Activated CD8-positive, alpha-beta T cell treated with anti-CD3 and anti-CD28 coated beads, Interleukin-2, amount 10 ng/mL, durations not matched to agents 7 days and 5 days (primary cell): ENCODE measurements around the gene ROPN1B. TPM values are rescaled to one million over a fixed set of nuclear protein-coding genes. Genes with fewer than 3 reads are reported as not detected.
"Not testable (repeated sequence)": the region's sequence is repeated elsewhere in the genome, so short reads cannot be mapped to it uniquely, and the experiment has no call there.

Source experiments
- ATAC-seq: fragments of 150-1000 bp; cut with Tn5 transposase; one replicate; pipeline ENCODE4 v1.10.0; 2021; ENCODE audit warnings: moderate library complexity
- CTCF ChIA-PET: fragments of 350-600 bp; sonication (Branson Sonifier 250); formaldehyde crosslinking; loops from one replicate; lab custom pipeline; 2021; ENCODE audit warnings: antibody characterized with exemption; lab: Charles Lee
- POLR2A ChIA-PET: fragments of 350-600 bp; sonication (Branson Sonifier 250); formaldehyde crosslinking; loops from one replicate; lab custom pipeline; 2021; ENCODE audit warnings: antibody characterized with exemption; lab: Charles Lee
- DNase-seq: peaks from one replicate; pipeline ENCODE4 v3.0.0-alpha.2; 2020
- H3K27ac Mint-ChIP-seq: one replicate; pipeline ENCODE4 v1.8.0; 2021; ENCODE audit warnings: mild to moderate bottlenecking, mixed read lengths
- H3K27me3 Mint-ChIP-seq: one replicate; pipeline ENCODE4 v1.8.0; 2021; ENCODE audit warnings: low read depth, mixed read lengths
- H3K36me3 Mint-ChIP-seq: one replicate; pipeline ENCODE4 v1.8.0; 2021; ENCODE audit warnings: low read depth, mixed read lengths
- H3K4me1 Mint-ChIP-seq: one replicate; pipeline ENCODE4 v1.8.0; 2021; ENCODE audit warnings: low read depth, mixed read lengths
- H3K4me3 Mint-ChIP-seq: one replicate; pipeline ENCODE4 v1.8.0; 2021; ENCODE audit warnings: mild to moderate bottlenecking, mixed read lengths
- H3K9me3 Mint-ChIP-seq: one replicate; pipeline ENCODE4 v1.8.0; 2022; ENCODE audit warnings: mixed read lengths; ENCODE audit not compliant: insufficient read depth
- total RNA-seq, 2 experiments: library from RNA; stranded (reverse); gene quantifications; one replicate each; pipeline ENCODE4 v1.2.3, GENCODE V29; 2021

Gene ROPN1B
- total RNA-seq, 2 experiments from 2014 or later: not detected

- H3K36me3 Mint-ChIP-seq, DNase-seq, POLR2A ChIA-PET, H3K4me3 Mint-ChIP-seq, ATAC-seq, H3K27me3 Mint-ChIP-seq, CTCF ChIA-PET, H3K4me1 Mint-ChIP-seq, H3K9me3 Mint-ChIP-seq, H3K27ac Mint-ChIP-seq: not testable (repeated sequence)
Measured at GRCh38 chr3:125933397-125934173, 35.4 kb upstream of the ROPN1B start.

DNA sequence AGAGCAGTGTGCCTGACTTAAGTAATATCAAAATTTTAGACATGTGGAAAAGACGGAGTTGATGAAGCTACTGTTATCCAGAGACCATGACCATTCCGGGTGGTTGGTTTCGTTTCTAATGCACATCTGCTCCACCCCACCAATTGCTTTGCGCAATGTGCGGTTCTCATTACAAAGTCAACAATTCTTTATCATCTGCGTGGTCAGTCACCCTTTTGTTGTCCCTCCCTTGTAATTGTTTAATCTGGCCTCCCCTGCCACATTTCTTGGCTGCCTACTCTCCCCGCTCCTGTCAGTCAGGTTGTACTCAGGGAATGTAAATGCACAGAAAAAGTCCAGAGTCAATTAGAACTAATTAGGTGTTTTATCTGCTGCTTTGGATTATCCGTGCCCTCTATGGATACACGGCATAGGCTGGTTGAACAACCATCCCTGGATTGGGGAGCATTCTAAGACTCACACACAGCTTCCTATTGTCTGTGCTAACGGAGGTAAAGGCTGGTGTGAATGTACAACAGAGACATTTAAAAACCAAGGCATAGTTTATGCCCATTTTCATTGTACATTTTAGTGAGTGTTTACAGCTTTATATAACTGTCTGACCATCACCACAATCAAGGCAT lies 33.6 kb upstream of the ROPN1B start:
- H3K9me3 Mint-ChIP-seq, H3K27me3 Mint-ChIP-seq, ATAC-seq, H3K36me3 Mint-ChIP-seq, POLR2A ChIA-PET, H3K27ac Mint-ChIP-seq, H3K4me3 Mint-ChIP-seq, H3K4me1 Mint-ChIP-seq, CTCF ChIA-PET, DNase-seq: not testable (repeated sequence)

DNA sequence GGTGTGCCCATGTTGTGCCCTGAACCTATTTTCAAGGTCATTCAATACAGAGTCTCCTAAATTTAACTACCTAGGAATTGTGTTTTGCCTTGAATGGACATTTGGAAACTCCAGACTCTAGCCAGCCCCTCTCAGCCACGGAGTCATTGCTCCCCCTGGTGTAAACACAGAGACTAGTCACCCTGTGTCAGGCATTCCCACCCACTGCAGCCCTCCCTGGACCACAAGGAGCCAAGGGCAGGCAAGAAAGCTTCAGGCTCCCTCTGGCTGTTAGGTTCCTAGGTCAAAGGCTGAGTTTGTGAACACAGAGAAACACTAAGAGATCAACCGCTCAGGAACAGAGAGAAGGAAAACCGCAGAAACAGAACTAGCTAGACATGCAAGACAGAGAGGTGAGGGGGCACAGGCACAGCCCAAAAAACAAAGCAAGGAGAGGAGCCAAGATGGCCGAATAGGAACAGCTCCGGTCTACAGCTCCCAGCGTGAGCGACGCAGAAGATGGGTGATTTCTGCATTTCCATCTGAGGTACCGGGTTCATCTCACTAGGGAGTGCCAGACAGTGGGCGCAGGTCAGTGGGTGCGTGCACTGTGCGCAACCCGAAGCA lies 32.7 kb upstream of the ROPN1B start:
- DNase-seq, ATAC-seq, H3K27ac Mint-ChIP-seq, H3K36me3 Mint-ChIP-seq, H3K27me3 Mint-ChIP-seq, H3K4me3 Mint-ChIP-seq, POLR2A ChIA-PET, H3K9me3 Mint-ChIP-seq, H3K4me1 Mint-ChIP-seq, CTCF ChIA-PET: not testable (repeated sequence)

- H3K36me3 Mint-ChIP-seq, H3K9me3 Mint-ChIP-seq, H3K27ac Mint-ChIP-seq, H3K4me3 Mint-ChIP-seq, CTCF ChIA-PET, ATAC-seq, H3K27me3 Mint-ChIP-seq, H3K4me1 Mint-ChIP-seq, DNase-seq, POLR2A ChIA-PET: not testable (repeated sequence)
Measured at GRCh38 chr3:125936891-125937290, 32.1 kb upstream of the ROPN1B start.

GRCh38 chr3:125947806-125948205 lies 21.2 kb upstream of the ROPN1B start:
- CTCF ChIA-PET, H3K4me1 Mint-ChIP-seq: not testable (repeated sequence)

GRCh38 chr3:125948901-125949300 lies 20.1 kb upstream of the ROPN1B start:
- H3K27ac Mint-ChIP-seq, H3K4me1 Mint-ChIP-seq, H3K9me3 Mint-ChIP-seq, H3K36me3 Mint-ChIP-seq, H3K4me3 Mint-ChIP-seq, DNase-seq, POLR2A ChIA-PET, CTCF ChIA-PET, ATAC-seq: not testable (repeated sequence)
- peaks cover 24% of the 10 kb centered on the region for H3K27me3 Mint-ChIP-seq

More at GRCh38 chr3:125947806-125948205, 21.2 kb upstream of the ROPN1B start:
- peaks cover 27% of the 10 kb centered on the region for H3K27me3 Mint-ChIP-seq
- H3K27ac Mint-ChIP-seq, ATAC-seq, DNase-seq, H3K4me3 Mint-ChIP-seq, H3K9me3 Mint-ChIP-seq, POLR2A ChIA-PET, H3K36me3 Mint-ChIP-seq: not testable (repeated sequence)

GRCh38 chr3:125951176-125951575 lies 17.8 kb upstream of the ROPN1B start:
- H3K9me3 Mint-ChIP-seq, H3K27ac Mint-ChIP-seq, H3K4me1 Mint-ChIP-seq, DNase-seq, CTCF ChIA-PET, POLR2A ChIA-PET, ATAC-seq, H3K4me3 Mint-ChIP-seq, H3K36me3 Mint-ChIP-seq: not testable (repeated sequence)
- H3K27me3 Mint-ChIP-seq: peaks cover 21% of the 10 kb centered on the region

DNA sequence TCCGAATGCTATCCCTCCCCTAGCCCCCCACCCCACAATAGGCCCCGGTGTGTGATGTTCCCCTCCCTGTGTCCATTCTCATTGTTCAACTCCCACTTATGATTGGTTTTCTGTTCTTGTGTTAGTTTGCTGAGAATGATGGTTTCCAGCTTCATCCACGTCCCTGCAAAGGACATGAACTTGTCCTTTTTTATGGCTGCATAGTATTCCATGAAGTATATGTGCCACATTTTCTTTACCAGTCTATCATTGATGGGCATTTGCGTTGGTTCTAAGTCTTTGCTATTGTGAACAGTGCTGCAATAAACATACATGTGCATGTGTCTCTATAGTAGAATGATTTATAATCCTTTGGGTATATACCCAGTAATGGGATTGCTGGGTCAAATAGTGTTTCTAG lies 12.0 kb upstream of the ROPN1B start:
- H3K9me3 Mint-ChIP-seq, H3K4me3 Mint-ChIP-seq, POLR2A ChIA-PET, CTCF ChIA-PET, H3K4me1 Mint-ChIP-seq, H3K36me3 Mint-ChIP-seq, DNase-seq, ATAC-seq, H3K27ac Mint-ChIP-seq: not testable (repeated sequence)
- H3K27me3 Mint-ChIP-seq: peaks cover 18% of the 10 kb centered on the region

GRCh38 chr3:125957674-125958510 lies 11.1 kb upstream of the ROPN1B start:
- Mint-ChIP-seq H3K9me3 (no peaks in the 10 kb centered on the region), H3K27me3 (peaks cover 18% of the 10 kb centered on the region), H3K4me3 (no peak overlapping the region), H3K4me1 (no peaks in the 10 kb centered on the region), H3K36me3 (peaks cover 3% of the 10 kb centered on the region), H3K27ac (no peak overlapping the region)
- no peak for DNase-seq
- no peak for ATAC-seq
- ChIA-PET POLR2A (no interaction called here), CTCF (no interaction called here)

- DNase-seq (no peak), ATAC-seq (no peak)
- no peak overlapping the region for H3K27ac Mint-ChIP-seq
- H3K4me1 Mint-ChIP-seq: no peaks in the 10 kb centered on the region
- ChIA-PET CTCF (no interaction called here), POLR2A (no interaction called here)
- H3K4me3 Mint-ChIP-seq: no peak overlapping the region
- no peaks in the 10 kb centered on the region for H3K9me3 Mint-ChIP-seq
- peaks cover 3% of the 10 kb centered on the region for H3K36me3 Mint-ChIP-seq
- peaks cover 18% of the 10 kb centered on the region for H3K27me3 Mint-ChIP-seq
Measured at GRCh38 chr3:125958511-125959316, 10.3 kb upstream of the ROPN1B start.
